NCI-H187 (cell line): ENCODE measurements around the gene LARP4.
"Not testable (repeated sequence)": the region's sequence is repeated elsewhere in the genome, so short reads cannot be mapped to it uniquely, and the experiment has no call there.

ENCODE experiments used
- DNase-seq, 2 experiments: peaks; one replicate each; lab custom pipeline; 2025; lab: John Stamatoyannopoulos, UW

The LARP4 gene

GRCh38 chr12:50483488-50483887 lies 82.8 kb downstream of the LARP4 start:
- no peak for DNase-seq

GRCh38 chr12:50488801-50489200 lies 88.1 kb downstream of the LARP4 start:
- no peak for DNase-seq

- DNase-seq, result not testable (repeated sequence)
Measured at GRCh38 chr12:50498119-50498518, 97.4 kb downstream of the LARP4 start.

GRCh38 chr12:50504798-50505674 lies 104.4 kb downstream of the LARP4 start, which contains the start of gene DIP2B:
Gene DIP2B (plus strand): TSS chr12:50504985. CDS start chr12:50505141, 156 bp downstream.
- DNase-seq, result peak; percentile 85 to 88

- DNase-seq, result no peak
Measured at GRCh38 chr12:50505675-50506530, 105.2 kb downstream of the LARP4 start.

- DNase-seq, result no peak
Measured at GRCh38 chr12:50506753-50507473, 106.2 kb downstream of the LARP4 start.

GRCh38 chr12:50507474-50507838 lies 106.8 kb downstream of the LARP4 start:
- no peak for DNase-seq

GRCh38 chr12:50507930-50508329 lies 107.2 kb downstream of the LARP4 start:
- DNase-seq, result no peak

GRCh38 chr12:50508414-50508813 lies 107.7 kb downstream of the LARP4 start:
- DNase-seq, result no peak

GRCh38 chr12:50508970-50509663 lies 108.4 kb downstream of the LARP4 start:
- DNase-seq, result no peak

GRCh38 chr12:50514526-50515276 lies 114.0 kb downstream of the LARP4 start:
- DNase-seq, result no peak

GRCh38 chr12:50515587-50515986 lies 114.9 kb downstream of the LARP4 start:
- no peak for DNase-seq

GRCh38 chr12:50517421-50518048 lies 116.8 kb downstream of the LARP4 start:
- DNase-seq, result no peak

GRCh38 chr12:50518090-50518489 lies 117.4 kb downstream of the LARP4 start:
- DNase-seq, result no peak

- DNase-seq, result no peak
Measured at GRCh38 chr12:50519353-50519752, 118.7 kb downstream of the LARP4 start.

GRCh38 chr12:50520416-50521207 lies 119.9 kb downstream of the LARP4 start:
- no peak for DNase-seq

- not testable (repeated sequence) for DNase-seq
Measured at GRCh38 chr12:50521781-50522180, 121.1 kb downstream of the LARP4 start.

GRCh38 chr12:50523772-50524171 lies 123.1 kb downstream of the LARP4 start:
- DNase-seq, result no peak

- DNase-seq, result no peak
Measured at GRCh38 chr12:50524621-50525020, 123.9 kb downstream of the LARP4 start.

- DNase-seq, result no peak
Measured at GRCh38 chr12:50525422-50525821, 124.7 kb downstream of the LARP4 start.
